GM21825 (cell line): ENCODE measurements around the gene PACSIN2.
"Not testable (repeated sequence)": the region's sequence is repeated elsewhere in the genome, so short reads cannot be mapped to it uniquely, and the experiment has no call there.

ENCODE experiments used
- ATAC-seq: cut with Tn5 transposase; IDR thresholded peaks from one replicate; pipeline ENCODE4 v1.9.1; 2021; ENCODE audit warnings: mild to moderate bottlenecking, moderate library complexity; ENCODE audit not compliant: unreplicated experiment

The PACSIN2 gene

DNA sequence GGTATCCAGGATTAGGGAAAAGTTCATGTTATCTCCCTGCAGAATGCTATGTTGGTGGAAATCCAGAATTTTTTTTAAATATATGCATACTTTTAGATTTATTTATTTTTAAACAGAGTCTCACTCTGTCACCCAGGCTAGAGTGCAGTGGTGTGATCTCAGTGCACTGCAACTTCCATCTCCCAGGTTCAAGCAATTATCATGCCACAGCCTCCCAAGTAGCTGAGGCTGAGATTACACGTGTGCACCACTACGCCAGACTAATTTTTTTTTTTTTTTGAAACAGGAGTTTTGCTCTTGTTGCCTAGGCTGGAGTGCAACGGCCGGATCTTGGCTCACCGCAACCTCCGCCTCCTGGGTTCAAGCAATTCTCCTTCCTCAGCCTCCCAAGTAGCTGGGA lies 2.6 kb downstream of the PACSIN2 start:
- no peak for ATAC-seq

DNA sequence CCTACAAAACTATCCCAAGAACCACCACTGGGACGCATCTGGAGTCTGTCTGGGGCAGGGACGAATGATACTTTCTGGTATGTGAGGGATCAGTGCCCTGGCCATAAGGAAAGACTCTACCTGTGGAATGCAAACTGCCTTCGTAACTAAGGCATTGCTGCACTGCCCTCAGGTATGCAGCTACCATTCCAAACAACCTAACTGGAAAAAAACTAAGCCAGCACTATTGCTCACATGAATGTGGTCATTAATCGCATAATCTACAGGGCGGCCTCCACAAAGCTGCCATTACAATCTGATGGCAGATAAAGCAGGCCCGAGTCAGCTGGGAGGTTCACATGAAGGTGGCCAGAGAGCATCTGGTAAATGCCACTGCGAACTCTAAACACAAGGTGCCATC lies 3.9 kb downstream of the PACSIN2 start:
- ATAC-seq: no peak

DNA sequence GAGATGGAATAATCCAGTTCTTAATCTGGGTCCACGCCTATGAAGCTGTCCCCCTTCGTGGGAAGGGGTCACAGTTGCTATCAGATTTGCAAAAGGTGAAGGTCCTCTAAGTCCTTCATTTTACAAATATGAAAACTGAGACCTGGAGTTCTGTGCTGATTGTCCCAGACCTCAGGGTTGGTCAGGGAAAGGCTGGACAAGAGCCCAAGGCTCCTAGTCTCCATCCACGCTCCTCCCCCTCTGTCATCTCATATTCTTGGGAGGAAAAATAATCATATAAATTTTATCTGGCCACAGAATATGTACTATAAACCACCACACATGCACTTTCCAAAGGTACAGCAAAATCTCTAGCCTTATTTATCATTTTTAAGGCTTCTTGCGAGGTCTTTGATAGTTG lies 5.5 kb downstream of the PACSIN2 start:
- no peak for ATAC-seq

DNA sequence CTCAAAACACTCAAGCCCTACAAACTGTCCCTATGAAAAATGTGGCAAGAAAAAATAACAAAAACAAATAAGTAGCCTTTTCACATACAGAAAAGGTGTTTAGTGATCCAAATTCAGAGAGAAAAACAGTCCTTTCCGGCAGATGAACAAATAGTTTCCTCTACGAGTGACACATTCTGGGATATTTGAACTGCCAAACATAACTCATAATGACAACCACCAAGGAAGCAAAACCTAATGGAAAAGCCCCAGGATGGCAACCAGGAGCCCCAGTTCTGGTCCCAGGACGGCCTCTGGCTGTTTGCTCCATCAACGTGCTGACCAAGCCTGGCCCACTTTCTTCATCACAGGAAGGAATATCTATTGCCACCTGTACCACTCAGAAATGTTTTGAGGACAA lies 6.0 kb downstream of the PACSIN2 start:
- ATAC-seq: no peak

DNA sequence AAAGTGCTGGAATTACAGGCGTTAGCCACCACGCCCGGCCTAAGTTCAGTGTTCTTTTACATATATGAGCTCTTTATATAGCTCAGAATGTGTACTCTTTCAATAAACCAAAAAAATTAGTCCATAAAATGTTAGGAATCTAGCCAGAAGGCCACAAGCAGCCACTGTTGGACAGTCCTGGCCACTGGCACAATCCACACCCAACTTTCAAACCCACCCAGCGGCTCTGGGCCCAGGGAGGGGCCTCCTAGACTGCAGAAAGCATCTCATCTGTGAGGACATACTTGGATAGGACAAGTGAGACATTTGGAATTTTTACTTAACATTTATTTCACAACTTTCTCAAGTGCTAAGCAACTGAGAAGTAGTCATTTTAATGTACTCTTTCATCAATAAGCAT lies 6.4 kb downstream of the PACSIN2 start:
- ATAC-seq: no peak

DNA sequence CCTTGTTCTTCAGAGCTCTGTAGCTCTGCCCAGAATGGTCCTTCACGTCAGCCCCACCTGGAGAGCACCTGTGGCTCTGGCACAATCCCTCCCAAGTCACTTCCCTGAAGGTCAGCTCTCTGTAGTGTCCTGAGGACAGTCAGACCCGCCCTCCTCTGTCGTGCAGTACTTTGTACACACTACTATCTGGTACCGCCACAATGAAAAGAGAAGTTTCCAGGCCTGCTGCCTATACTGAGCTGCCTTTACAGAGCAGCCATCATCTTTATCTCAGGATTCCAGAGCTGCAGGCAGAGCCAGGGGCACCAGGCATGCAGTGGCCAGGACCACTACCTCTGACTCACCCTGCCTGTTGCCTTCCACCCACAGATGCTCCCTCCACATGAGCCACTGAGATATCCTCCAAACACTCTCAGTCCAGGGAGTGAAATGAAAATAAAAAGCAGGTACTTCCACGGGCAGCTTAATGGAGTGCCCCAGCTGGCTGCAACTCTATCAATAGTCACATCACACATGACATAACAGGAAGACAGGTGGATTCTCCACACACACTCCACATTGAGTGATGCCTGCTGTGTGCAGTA lies 7.3 kb downstream of the PACSIN2 start:
- no peak for ATAC-seq

DNA sequence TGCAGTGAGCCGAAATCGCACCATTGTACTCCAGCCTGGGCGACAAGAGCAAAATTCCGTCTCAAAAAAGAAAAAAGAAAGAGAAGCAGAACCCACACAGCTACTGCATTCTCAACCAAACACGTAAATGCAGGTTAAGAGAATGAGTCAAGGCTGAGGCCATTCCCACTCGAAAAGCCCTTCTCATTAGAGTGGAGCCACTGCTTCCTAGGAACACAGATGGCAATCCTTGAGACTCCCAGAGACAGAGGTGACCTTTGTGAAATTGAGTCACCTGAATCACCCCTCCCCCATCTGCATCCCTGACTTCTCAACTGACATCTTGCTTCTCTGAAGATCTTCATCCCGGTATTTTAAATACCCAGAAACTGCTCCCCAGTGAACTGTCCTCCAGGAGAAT lies 8.2 kb downstream of the PACSIN2 start:
- ATAC-seq: no peak

DNA sequence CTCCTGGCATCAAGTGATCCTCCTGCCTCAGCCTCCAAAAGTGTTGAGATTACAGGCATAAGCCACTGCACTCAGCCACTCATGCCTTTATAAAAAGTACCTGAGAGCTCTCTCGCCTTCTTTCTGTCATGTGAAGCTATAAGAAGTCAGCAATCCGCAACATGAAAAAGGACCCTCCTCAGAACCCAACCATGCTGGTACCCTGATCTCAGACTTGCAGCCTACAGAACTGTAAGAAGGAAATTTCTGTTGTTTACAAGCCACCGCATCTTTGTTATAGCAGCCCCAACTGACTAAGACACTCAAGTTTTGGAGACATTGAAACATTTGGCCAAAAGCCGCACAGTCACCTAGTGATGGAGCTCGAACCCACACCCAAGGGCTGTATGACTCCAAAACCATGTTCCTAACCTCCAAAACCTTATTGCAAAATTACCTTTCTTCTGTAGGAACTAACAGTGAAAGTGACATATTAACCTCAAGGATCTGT lies 8.9 kb downstream of the PACSIN2 start:
- no peak for ATAC-seq

DNA sequence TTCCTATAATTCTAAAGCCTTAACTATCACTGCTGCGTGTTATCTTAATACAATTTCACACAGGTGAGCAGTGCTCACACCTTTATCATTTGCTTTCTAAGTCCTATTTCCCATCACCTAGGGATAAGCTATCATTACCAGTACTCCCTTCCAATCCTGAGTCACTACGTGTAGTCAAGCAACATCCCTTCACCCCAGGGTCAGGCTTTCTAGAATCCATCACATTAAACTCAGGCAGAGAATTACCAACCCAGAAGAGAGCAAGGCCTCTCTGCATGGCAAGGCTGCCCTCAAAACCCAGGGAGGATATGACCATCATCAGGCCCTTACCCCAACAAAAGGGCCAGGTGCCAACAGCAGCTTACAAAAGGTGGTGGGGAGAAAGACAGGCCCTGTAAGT lies 9.8 kb downstream of the PACSIN2 start:
- no peak for ATAC-seq

DNA sequence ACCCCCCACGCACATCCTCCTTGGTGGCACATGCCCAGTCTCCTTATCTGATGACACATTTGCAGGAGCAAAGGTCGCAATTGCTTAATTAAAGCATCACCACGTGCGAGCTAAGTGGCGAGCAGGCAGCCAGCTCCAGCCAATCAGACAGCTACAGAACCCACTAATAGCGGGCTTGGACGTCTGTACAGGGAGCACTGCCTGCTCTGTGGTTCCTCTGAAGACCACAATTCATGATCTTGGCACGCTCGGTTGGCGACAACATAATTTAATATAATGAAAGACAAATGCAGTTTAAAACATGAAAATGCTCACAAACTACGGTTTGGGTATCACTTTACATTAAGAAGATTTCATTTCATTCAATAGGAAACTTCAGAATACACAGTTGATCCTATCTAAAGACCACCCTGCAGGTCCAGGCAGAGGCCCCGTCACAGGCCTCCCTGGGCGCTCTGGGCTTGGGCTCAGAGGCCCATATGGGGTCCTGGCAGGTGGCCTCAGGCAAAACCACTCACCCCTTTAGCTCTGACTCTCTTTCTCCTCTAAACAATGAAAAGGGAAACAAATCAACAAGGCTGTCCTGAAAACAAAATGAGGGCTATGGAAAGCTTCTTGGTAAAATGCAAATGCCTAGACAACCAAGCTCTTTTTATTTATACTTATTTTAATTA lies 10.4 kb downstream of the PACSIN2 start:
- no peak for ATAC-seq

DNA sequence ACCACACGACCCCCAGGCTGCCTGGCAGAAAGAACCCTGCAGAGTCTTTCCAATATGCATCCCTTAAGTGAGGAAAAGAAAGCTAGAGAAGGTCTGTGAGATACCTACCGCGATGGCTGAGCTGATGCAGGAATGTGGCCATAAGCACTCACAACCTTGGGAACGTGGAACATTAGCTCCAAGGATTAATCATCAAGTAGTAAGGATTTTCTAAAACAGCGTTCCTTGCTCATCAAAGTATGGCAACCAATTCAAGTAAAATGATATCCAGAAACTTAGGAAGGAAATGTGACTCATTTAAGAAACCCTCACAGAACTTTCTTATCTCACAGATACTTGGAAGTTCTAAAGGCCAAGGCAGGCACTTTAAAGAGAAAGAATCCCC lies 12.8 kb downstream of the PACSIN2 start:
- no peak for ATAC-seq

DNA sequence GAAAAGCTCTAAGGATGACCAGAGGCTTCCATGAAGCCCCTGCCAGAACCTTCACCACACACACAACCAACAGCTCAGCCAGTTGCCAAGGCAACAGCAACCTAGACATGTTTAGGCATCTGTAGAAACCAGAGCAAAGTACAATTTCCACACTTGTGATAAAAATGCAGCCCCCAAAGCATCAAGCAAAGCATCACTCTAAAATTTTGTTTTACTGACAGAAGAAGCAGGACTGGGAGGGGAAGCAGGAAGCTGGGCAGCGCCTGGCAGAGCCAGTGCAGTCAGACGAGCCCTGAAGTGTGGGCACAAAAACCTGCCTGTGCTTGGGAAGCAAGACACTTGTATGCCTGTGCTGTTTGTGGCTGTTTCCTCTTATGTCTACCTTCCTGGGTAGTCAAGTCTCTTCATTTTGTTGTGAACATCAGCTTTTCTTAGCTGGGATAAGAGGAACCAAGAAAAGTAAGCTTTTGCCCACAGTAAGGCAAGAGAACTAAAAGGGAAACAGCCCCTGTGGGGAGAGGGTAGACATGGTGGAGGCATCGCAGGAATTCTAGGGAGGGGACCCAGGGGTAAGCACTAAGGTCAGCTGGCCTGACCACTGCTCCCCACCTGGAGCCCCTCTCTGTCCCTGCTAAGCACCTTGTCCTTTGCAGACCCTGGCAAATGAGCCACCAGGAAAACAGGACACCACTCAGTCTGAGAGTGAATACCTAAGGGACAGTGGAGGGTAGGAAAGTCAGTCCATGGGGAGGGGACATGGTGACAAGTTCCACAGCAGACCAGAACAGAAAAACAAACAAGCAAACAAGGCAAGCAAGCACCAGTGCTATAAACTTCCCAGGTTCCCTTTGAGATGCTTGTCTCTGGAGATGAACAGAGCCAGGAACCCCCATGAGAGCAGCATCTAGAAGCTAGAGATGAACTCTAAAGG lies 13.4 kb downstream of the PACSIN2 start:
- no peak for ATAC-seq

DNA sequence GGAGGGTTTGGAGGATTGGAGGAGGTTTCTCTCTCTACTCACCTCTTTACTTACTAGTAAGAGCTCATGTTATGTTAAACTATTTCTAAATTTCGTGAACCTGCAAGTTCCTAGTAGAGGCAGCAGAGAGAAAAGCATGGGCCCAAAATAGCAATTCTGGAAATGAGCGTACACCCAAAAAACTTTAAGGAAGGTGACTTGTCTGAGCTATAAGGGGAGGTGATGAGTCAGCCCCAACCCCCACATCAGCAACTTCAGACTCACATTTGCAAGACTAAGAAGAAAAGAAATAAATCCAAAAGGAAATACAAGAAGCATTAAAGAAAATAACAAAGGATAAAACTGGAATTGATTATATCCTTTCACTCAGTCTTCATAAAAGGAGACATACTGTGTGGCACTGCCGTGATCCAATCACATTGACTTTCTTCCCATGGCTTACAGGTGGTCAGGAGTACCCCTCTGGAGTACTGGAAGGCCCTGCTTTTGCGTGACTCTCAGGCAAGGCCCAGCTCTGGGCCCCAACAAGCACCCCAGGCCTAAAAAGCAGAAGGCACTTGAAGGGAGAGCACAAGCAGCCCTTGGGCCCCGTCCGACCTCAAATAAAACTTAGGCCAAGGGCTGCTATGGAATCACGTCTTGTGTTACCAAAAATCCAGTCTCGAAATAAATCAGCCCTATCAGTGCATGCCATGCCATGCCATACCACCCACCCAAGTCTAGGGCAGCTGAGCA lies 14.3 kb downstream of the PACSIN2 start:
- no peak for ATAC-seq

DNA sequence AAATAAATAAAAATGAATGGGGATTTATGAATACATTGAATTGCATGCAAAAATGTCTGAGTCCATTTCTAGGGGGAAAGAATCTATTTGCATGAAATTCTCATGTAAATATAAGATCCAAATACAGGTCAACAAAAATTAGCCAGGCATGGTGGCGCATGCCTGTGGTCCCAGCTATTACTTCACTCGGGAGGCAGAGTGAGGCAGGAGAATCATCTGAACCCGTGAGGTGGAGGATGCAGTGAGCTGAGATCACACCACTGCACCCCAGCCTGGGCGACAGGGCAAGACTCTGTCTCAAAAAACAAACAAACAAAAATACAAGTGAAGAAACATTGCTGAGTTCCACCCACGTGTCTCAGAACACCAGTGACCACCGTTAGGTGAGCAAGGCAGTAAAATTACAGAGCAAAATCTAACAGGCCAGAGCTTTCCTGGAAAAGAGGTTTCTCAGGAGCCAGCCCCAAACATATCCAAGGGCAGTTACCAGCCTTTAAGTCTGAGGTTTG lies 17.3 kb downstream of the PACSIN2 start:
- ATAC-seq: no peak

DNA sequence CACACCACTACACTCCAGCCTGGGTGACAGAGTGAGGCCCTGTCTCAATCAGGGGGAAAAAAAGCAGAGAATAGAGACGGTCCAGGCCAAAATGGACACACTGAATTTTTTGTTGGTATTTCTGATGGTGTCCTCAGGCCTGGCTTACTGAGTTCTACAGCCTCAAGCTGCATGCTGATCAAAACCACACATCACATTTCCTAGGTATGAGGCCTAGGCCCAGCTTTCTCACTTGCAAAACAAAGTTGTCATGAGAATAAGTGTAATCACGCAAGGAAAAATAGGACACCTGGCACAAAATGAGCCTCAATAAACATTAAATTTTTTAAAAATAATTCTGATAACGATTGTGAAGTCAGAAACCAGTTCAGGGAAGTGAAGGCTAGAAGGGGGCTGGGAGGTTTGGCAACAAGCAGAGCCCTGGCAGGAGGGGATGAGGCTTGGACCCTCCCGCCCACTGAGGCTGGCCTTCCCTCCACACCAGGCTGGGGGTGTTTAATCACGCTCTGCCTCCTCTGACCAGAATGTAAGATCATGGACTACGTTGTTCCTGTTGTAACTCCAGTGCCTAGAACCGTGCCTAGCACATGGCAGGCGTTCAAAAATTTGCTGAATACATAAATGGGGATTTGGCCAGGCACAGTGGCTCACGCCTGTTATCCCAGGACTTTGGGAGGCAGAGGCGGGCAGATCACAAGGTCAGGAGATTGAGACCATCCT lies 18.1 kb downstream of the PACSIN2 start:
- ATAC-seq: no peak

DNA sequence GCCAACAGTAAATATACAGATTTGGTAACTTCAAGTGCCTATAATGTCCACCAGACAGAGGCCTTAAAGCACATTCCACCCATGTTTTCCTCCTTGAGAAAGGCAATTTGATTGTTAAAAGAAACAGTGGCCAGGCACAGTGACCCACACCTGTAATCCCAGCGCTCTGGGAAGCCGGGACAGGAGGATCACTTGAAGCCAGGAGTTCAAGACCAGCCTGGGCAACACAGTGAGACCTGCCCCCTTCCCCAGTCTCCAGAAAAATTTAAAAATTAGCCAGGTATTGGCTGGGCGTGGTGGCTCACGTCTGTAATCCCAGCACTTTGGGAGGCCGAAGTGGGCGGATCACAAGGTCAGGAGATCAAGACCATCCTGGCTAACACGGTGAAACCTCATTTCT lies 19.3 kb downstream of the PACSIN2 start:
- not testable (repeated sequence) for ATAC-seq

DNA sequence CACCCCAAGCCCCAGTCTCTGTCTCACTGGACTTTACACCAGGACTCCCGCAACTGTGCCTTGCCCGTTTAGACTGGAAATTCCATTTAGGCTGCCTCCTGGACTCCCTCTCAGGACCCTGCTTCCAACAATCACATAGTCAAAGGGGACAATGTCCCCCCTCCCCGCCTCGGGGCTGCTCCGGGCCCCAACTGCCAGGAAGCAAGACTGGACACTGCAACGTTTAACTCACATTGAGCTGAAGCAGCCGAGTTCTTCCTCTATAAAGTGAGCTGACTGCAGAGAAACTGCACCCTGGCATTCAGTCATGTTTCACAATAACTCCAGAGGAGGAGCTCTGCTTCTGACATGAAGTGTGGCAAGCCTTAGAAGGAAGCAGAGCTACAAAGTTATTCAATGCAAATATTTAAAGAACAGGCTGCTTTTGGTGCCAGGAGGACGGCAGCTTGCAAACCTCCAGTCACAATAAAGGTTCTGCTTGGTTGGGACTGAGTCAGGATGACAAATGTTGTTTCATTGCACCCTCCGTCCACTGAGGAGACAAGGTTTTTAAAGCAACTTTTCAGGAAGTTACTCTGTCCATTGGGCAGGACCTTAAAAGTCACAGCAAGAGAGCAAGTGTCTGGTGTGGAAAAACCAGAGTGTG lies 19.9 kb downstream of the PACSIN2 start:
- no peak for ATAC-seq

DNA sequence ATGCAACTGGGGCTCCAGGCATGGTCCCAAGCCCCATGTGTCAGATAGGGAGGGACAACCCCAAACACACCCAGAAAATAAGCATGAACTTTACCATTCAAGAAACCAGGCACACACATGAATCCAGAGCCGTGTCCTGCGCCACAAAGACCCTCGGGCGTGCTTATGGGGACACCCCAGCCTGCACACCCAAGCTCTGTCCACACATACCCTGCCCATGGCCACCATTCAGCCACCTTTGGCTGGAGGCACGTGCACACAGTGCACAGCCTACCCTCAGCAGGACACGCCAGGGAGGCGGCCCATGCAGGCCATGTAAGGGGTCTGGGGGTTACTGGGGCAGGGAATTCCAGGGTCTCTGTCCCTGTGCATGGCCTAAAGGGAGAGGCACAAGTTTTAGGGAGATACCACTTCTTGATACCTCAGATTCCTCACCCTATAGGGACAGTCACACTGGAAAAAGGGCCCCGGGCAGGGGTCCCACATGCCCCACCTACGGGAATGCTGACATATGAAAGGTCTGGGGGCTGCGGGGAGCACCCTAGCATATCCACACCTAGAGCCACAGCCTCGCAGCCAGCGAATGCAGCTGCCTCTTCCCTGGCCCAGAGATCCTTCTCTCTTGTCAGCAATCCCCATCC lies 20.6 kb downstream of the PACSIN2 start:
- no peak for ATAC-seq

DNA sequence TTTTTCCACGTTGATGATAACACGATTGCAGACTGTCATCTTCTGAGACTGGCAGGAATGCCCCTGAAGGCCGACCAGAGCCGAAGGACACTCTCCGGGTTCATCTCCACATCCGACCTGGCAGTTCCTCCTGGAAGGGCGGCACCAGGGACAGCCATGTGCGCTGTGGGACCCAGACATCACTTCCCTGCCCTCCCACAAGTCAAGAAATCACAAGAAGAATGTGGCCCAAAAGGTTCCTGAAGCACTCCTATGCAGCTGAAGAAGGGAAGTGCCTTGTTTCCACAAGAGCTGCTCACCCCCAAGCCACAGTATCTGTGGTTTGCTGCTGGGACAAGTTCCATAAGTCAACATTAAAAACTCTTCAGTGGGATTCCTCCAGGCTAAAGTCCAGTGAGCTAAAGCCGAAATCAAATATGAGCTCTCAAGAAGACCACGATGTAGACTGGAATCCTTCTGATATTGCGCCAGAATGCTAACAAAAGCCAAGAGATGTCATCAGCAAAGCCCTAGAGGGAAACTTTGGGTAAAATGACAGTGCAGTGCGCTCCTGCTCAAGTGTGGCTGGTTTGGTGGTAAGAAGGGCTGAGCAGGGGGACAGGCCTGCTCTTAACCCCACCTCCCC lies 21.2 kb downstream of the PACSIN2 start:
- no peak for ATAC-seq
